HCT116 (cell line): ENCODE measurements around the gene TECPR1. TPM values are rescaled to one million over a fixed set of nuclear protein-coding genes. Genes with fewer than 3 reads are reported as not detected.

Source experiments
- ATAC-seq: fragments of 200-7000 bp; cut with Tn5 transposase; 2 replicates; pipeline ENCODE4 v1.9.1; 2020; ENCODE audit warnings: mild to moderate bottlenecking, moderate library complexity
- BruUV-seq: library from RNA; stranded (reverse); fragments of 400-500 nt; replicated peaks from 2 replicates; lab custom pipeline; 2021; lab: Mats Ljungman, UMichigan
- CTCF ChIA-PET: fragments of 300-600 bp; sonication (Branson Sonifier 250); formaldehyde crosslinking; loops from one replicate; lab custom pipeline; 2021; ENCODE audit warnings: antibody characterized with exemption; lab: Charles Lee
- POLR2A ChIA-PET: fragments of 300-600, 350-600 bp; sonication (Branson Sonifier 250); formaldehyde crosslinking; loops from one replicate; lab custom pipeline; 2021; ENCODE audit warnings: antibody characterized with exemption; lab: Charles Lee
- RAD21 ChIA-PET, 2 experiments: fragments of 300-600 bp; sonication (Branson Sonifier 250); formaldehyde crosslinking; loops; one replicate each; lab custom pipeline; 2023; ENCODE audit warnings: low total read pairs in 2 of 2; ENCODE audit not compliant: uncharacterized antibody in 2 of 2, unreplicated experiment in 2 of 2, low non-redundant PET in 1 of 2; lab: Charles Lee
- DNase-seq: peaks from one replicate; pipeline ENCODE4 v3.0.0-alpha.2; 2010; ENCODE audit warnings: low read depth, low spot score
- H2AFZ ChIP-seq: fragments of 200-600 bp; shearing (Covaris generic), sonication (generic); 2 replicates; pipeline ENCODE4 v1.6.1; 2017; ENCODE audit warnings: low read depth, mixed run types, mixed read lengths, antibody characterized with exemption, low read length; ENCODE audit not compliant: poor library complexity, severe bottlenecking
- H3K27ac ChIP-seq: 2 replicates; pipeline ENCODE4 v1.5.1; 2012; ENCODE audit warnings: low read depth, low read length
- H3K27me3 ChIP-seq: fragments of 200-600 bp; sonication (generic); 2 replicates; pipeline ENCODE4 v1.6.1; 2016; ENCODE audit warnings: mixed run types, low read length, mixed read lengths; ENCODE audit not compliant: insufficient read depth
- H3K36me3 ChIP-seq, 2 experiments: fragments of 200-500 bp in 1 of 2; fragments of 200-600 bp in 1 of 2; sonication (Bioruptor generic) in 1 of 2; sonication (generic) in 1 of 2; 2 replicates each; pipeline versions ENCODE4 v1.5.1 to v1.6.1; 2014 to 2016; ENCODE audit warnings: low read length in 2 of 2, inconsistent platforms in 1 of 2, mixed read lengths in 1 of 2, mixed run types in 1 of 2; ENCODE audit not compliant: insufficient read depth in 2 of 2, control insufficient read depth in 1 of 2
- H3K4me1 ChIP-seq, 2 experiments: fragments of 200-600 bp in 1 of 2; sonication (generic) in 1 of 2; 2 replicates each; pipeline versions ENCODE4 v1.5.1 to v1.6.1; 2012 to 2017; ENCODE audit warnings: low read length in 2 of 2, inconsistent platforms in 1 of 2, mild to moderate bottlenecking in 1 of 2, mixed read lengths in 1 of 2, mixed run types in 1 of 2, moderate library complexity in 1 of 2; ENCODE audit not compliant: insufficient read depth in 2 of 2, control insufficient read depth in 1 of 2
- H3K4me2 ChIP-seq: fragments of 200-600 bp; sonication (generic); 2 replicates; pipeline ENCODE4 v1.6.1; 2017; ENCODE audit warnings: mixed run types, low read length, mixed read lengths
- H3K4me3 ChIP-seq, 2 experiments: fragments of 200-600 bp in 1 of 2; sonication (generic) in 1 of 2; replicated peaks in 1 of 2; 2 replicates each; pipeline ENCODE4 v1.5.1; 2011 to 2016; ENCODE audit warnings: low read length in 2 of 2, control low read depth in 1 of 2, low read depth in 1 of 2, mild to moderate bottlenecking in 1 of 2, mixed read lengths in 1 of 2, mixed run types in 1 of 2
- H3K79me2 ChIP-seq: fragments of 200-600 bp; sonication (generic); 2 replicates; pipeline ENCODE4 v1.6.1; 2017; ENCODE audit warnings: mild to moderate bottlenecking, mixed run types, low read length, moderate library complexity, mixed read lengths; ENCODE audit not compliant: insufficient read depth
- H3K9ac ChIP-seq: fragments of 200-600 bp; sonication (generic); 2 replicates; pipeline ENCODE4 v1.6.1; 2016; ENCODE audit warnings: low read length, mixed read lengths
- H3K9me2 ChIP-seq: fragments of 200-600 bp; sonication (generic), shearing (Covaris generic); 2 replicates; pipeline ENCODE4 v1.6.1; 2017; ENCODE audit warnings: mixed run types, mild to moderate bottlenecking, moderate library complexity; ENCODE audit not compliant: insufficient read depth
- H3K9me3 ChIP-seq, 2 experiments: fragments of 200-500 bp in 1 of 2; fragments of 200-600 bp in 1 of 2; sonication (Bioruptor generic) in 1 of 2; sonication (generic) in 1 of 2; 2 replicates each; pipeline ENCODE4 v1.6.1; 2014 to 2017; ENCODE audit warnings: low read length in 2 of 2, mixed read lengths in 2 of 2, inconsistent platforms in 1 of 2, low read depth in 1 of 2, mild to moderate bottlenecking in 1 of 2, mixed run types in 1 of 2, moderate library complexity in 1 of 2; ENCODE audit not compliant: control insufficient read depth in 1 of 2, insufficient read depth in 1 of 2
- H4K20me1 ChIP-seq: fragments of 200-600 bp; sonication (generic), shearing (Covaris generic); 2 replicates; pipeline ENCODE4 v1.6.1; 2017; ENCODE audit warnings: mixed run types, mild to moderate bottlenecking, moderate library complexity; ENCODE audit not compliant: insufficient read depth
- CBX3 ChIP-seq: IDR thresholded peaks from 2 replicates; pipeline ENCODE4 v1.6.1; 2012; ENCODE audit warnings: low read depth
- EGR1 ChIP-seq: IDR thresholded peaks from 2 replicates; pipeline ENCODE4 v1.6.1; 2012; ENCODE audit warnings: low read depth
- FOSL1 ChIP-seq: IDR thresholded peaks from 2 replicates; pipeline ENCODE4 v1.6.1; 2012; ENCODE audit warnings: low read depth
- JUND ChIP-seq: IDR thresholded peaks from 2 replicates; pipeline ENCODE4 v1.6.1; 2012
- POLR2AphosphoS5 ChIP-seq: IDR thresholded peaks from 2 replicates; pipeline ENCODE4 v1.6.1; 2011; ENCODE audit warnings: mild to moderate bottlenecking, low read depth, low read length, moderate library complexity
- SP1 ChIP-seq: IDR thresholded peaks from 2 replicates; pipeline ENCODE4 v1.6.1; 2012; ENCODE audit warnings: low read depth
- SRF ChIP-seq: IDR thresholded peaks from 2 replicates; pipeline ENCODE4 v1.6.1; 2012; ENCODE audit warnings: low read depth
- YY1 ChIP-seq: IDR thresholded peaks from 2 replicates; pipeline ENCODE4 v1.6.1; 2011; ENCODE audit warnings: low read length, low read depth, moderate library complexity, mild to moderate bottlenecking; ENCODE audit not compliant: insufficient replicate concordance; ENCODE audit errors: extremely low read depth
- ZFX ChIP-seq: fragments of 450-650 bp; IDR thresholded peaks from 2 replicates; pipeline ENCODE4 v1.6.1; 2017
- ZNF274 ChIP-seq: fragments of 200-500 bp; sonication (Bioruptor generic); IDR thresholded peaks from 2 replicates; pipeline ENCODE4 v1.6.1; 2014; ENCODE audit warnings: mild to moderate bottlenecking, low read depth, low read length, inconsistent platforms
- intact Hi-C: fragments of 100-400 bp; cut with micrococcal nuclease; formaldehyde crosslinking; loops from 2 replicates; pipeline ENCODE4 v1.10.0; 2022
- total RNA-seq: library from RNA; stranded (reverse); gene quantifications from one replicate; pipeline ENCODE4 v1.2.1, GENCODE V29; 2021; ENCODE audit not compliant: unreplicated experiment
- TF ChIP-seq, protein P1 (sequence below): IDR thresholded peaks from 2 replicates; pipeline ENCODE4 v1.6.1; 2012; ENCODE audit warnings: low read depth
- TF ChIP-seq, protein P2 (sequence below): IDR thresholded peaks from 2 replicates; pipeline ENCODE4 v1.6.1; 2012
- TF ChIP-seq, protein P3 (sequence below): IDR thresholded peaks from 2 replicates; pipeline ENCODE4 v1.6.1; 2011; ENCODE audit warnings: mild to moderate bottlenecking, low read length, moderate library complexity; ENCODE audit not compliant: insufficient replicate concordance; ENCODE audit errors: extremely low read depth

The TECPR1 gene
- total RNA-seq, 1 experiment from 2014 or later: 19.9 TPM

DNA sequence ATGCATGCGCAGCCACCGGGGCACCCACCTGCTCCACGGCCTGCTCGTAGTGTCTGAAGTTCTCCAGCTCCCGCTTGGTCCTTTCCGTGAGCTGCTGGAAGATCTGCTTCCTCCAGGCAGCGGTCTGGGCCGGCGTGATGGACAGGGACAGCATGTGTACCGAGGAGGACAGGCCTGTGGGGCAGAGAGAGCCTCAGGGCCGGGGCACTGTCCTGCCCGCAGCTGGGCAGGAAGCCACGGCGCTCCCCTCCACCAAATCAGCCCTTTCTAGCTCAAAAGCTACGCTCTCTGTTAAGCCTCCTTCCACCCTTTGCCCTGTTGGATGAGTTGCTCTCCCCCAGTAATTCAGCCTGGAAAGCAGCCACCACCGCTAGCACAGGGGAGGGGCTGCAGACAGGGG lies 19.2 kb downstream of the TECPR1 start:
- intact Hi-C loops: no loop called here
- RAD21 ChIA-PET: no interaction called here
- CTCF ChIA-PET: no interaction called here

DNA sequence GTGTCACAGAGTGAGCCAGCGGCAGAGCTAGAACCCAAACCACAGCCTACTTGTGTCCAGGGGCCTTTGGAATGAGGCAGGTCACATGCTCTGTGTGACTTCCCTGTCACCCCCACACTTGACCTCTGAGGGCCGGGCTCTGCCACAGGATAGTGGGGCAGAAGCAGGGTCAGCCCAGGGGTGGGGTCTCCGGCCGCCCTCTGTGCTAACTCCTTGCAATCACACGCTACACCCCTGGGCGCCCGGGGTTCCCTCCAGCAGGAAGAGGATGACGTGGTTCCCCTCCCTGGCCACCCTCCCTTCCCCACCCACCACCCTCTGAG lies 19.8 kb downstream of the TECPR1 start:
- no peaks in the 10 kb centered on the region for H3K27me3 ChIP-seq
- H3K4me3 ChIP-seq: no peak overlapping the region
- ChIA-PET POLR2A (no interaction called here), CTCF (no interaction called here), RAD21 (no interaction called here)
- intact Hi-C loops: no loop called here
- no peak for ATAC-seq
- no peak overlapping the region for H2AFZ ChIP-seq
- H3K9ac ChIP-seq: no peak overlapping the region
- H4K20me1 ChIP-seq: no peaks in the 10 kb centered on the region
- no peaks in the 10 kb centered on the region for H3K4me1 ChIP-seq
- TF ChIP-seq CBX3 (no peak), JUND (no peak), SP1 (no peak), SRF (no peak), ZNF274 (no peak), FOSL1 (no peak), YY1 (no peak), ZFX (no peak), EGR1 (no peak)
- TF ChIP-seq, protein P1, sequence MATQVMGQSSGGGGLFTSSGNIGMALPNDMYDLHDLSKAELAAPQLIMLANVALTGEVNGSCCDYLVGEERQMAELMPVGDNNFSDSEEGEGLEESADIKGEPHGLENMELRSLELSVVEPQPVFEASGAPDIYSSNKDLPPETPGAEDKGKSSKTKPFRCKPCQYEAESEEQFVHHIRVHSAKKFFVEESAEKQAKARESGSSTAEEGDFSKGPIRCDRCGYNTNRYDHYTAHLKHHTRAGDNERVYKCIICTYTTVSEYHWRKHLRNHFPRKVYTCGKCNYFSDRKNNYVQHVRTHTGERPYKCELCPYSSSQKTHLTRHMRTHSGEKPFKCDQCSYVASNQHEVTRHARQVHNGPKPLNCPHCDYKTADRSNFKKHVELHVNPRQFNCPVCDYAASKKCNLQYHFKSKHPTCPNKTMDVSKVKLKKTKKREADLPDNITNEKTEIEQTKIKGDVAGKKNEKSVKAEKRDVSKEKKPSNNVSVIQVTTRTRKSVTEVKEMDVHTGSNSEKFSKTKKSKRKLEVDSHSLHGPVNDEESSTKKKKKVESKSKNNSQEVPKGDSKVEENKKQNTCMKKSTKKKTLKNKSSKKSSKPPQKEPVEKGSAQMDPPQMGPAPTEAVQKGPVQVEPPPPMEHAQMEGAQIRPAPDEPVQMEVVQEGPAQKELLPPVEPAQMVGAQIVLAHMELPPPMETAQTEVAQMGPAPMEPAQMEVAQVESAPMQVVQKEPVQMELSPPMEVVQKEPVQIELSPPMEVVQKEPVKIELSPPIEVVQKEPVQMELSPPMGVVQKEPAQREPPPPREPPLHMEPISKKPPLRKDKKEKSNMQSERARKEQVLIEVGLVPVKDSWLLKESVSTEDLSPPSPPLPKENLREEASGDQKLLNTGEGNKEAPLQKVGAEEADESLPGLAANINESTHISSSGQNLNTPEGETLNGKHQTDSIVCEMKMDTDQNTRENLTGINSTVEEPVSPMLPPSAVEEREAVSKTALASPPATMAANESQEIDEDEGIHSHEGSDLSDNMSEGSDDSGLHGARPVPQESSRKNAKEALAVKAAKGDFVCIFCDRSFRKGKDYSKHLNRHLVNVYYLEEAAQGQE: no peak
- no peaks in the 10 kb centered on the region for H3K9me3 ChIP-seq
- H3K9me2 ChIP-seq: no peaks in the 10 kb centered on the region
- no peaks in the 10 kb centered on the region for H3K36me3 ChIP-seq
- H3K4me2 ChIP-seq: no peak overlapping the region
- H3K79me2 ChIP-seq: no peaks in the 10 kb centered on the region
- no peak for DNase-seq
- no peak overlapping the region for H3K27ac ChIP-seq
- no TSS peak for BruUV-seq

More for the DNA sequence above, 19.2 kb downstream of the TECPR1 start:
- Histone ChIP-seq H2AFZ (no peak overlapping the region), H3K9me3 (no peaks in the 10 kb centered on the region), H3K36me3 (no peaks in the 10 kb centered on the region), H3K9ac (no peak overlapping the region), H3K4me1 (no peaks in the 10 kb centered on the region), H3K4me3 (no peak overlapping the region), H3K9me2 (no peaks in the 10 kb centered on the region), H3K4me2 (no peak overlapping the region), H3K79me2 (no peaks in the 10 kb centered on the region), H4K20me1 (no peaks in the 10 kb centered on the region), H3K27ac (no peak overlapping the region), H3K27me3 (no peaks in the 10 kb centered on the region)
- BruUV-seq: no TSS peak
- POLR2A ChIA-PET: no interaction called here
- no peak for DNase-seq
- no peak for ATAC-seq
- no peak for TF ChIP-seq POLR2AphosphoS5
- no peak for TF ChIP-seq ZNF274
- TF ChIP-seq, protein P2, sequence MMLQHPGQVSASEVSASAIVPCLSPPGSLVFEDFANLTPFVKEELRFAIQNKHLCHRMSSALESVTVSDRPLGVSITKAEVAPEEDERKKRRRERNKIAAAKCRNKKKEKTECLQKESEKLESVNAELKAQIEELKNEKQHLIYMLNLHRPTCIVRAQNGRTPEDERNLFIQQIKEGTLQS: no peak
- TF ChIP-seq, protein P3, sequence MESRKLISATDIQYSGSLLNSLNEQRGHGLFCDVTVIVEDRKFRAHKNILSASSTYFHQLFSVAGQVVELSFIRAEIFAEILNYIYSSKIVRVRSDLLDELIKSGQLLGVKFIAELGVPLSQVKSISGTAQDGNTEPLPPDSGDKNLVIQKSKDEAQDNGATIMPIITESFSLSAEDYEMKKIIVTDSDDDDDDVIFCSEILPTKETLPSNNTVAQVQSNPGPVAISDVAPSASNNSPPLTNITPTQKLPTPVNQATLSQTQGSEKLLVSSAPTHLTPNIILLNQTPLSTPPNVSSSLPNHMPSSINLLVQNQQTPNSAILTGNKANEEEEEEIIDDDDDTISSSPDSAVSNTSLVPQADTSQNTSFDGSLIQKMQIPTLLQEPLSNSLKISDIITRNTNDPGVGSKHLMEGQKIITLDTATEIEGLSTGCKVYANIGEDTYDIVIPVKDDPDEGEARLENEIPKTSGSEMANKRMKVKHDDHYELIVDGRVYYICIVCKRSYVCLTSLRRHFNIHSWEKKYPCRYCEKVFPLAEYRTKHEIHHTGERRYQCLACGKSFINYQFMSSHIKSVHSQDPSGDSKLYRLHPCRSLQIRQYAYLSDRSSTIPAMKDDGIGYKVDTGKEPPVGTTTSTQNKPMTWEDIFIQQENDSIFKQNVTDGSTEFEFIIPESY: no peak
- TF ChIP-seq CBX3: no peak
- TF ChIP-seq JUND: no peak
- no peak for TF ChIP-seq ZFX
- no peak for TF ChIP-seq FOSL1
